ENCODE results near the gene RAB44. TPM values are rescaled to one million over a fixed set of nuclear protein-coding genes. Genes with fewer than 3 reads are reported as not detected.

Gene RAB44
- total RNA-seq, 1 experiment from 2014 or later = not detected

DNA sequence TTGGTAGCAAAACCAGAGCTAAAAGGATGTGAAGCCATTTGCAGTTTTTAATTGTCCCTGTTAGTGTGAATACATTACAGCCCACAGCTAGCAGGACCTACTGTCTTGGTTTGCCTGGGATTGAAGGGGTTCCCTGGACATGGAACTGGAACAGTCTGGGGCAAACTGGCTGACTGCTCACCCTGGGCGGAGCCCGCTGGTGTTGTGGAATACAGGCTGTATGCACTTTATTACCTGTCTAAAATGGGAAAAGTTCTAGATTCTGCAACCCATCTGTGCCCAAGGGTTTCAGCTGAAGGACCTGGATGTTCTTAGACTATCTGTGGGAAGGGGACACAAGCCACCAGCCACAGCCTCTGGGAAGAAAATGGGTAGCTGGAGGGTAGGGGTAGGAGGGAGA, 31.3 kb upstream of the RAB44 start:
- no peaks in the 10 kb centered on the region for H3K9me3 ChIP-seq (ENCODE audit: control insufficient read depth, low read depth, low read length)
- H4K5ac ChIP-seq (ENCODE audit: insufficient read length, low read depth, low read length) = no peak overlapping the region
- TF ChIP-seq, protein P1, sequence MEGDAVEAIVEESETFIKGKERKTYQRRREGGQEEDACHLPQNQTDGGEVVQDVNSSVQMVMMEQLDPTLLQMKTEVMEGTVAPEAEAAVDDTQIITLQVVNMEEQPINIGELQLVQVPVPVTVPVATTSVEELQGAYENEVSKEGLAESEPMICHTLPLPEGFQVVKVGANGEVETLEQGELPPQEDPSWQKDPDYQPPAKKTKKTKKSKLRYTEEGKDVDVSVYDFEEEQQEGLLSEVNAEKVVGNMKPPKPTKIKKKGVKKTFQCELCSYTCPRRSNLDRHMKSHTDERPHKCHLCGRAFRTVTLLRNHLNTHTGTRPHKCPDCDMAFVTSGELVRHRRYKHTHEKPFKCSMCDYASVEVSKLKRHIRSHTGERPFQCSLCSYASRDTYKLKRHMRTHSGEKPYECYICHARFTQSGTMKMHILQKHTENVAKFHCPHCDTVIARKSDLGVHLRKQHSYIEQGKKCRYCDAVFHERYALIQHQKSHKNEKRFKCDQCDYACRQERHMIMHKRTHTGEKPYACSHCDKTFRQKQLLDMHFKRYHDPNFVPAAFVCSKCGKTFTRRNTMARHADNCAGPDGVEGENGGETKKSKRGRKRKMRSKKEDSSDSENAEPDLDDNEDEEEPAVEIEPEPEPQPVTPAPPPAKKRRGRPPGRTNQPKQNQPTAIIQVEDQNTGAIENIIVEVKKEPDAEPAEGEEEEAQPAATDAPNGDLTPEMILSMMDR (conservative IDR thresholded peaks at IDR 0.05) = no peak
- H3K14ac ChIP-seq (ENCODE audit: insufficient read depth, low read length) = no peak overlapping the region
- H3K79me2 ChIP-seq (ENCODE audit: insufficient read depth, low read length) = no peaks in the 10 kb centered on the region
- no peaks in the 10 kb centered on the region for H3K23me2 ChIP-seq (ENCODE audit: insufficient read length, low read depth, low read length, poor library complexity, severe bottlenecking)
- Mint-ChIP-seq H3K4me3 (no peak overlapping the region), H3K4me1 (peaks cover 50 to 52% of the 10 kb centered on the region in 2 experiments), H3K27ac (peak overlapping the region in 2 of 3 experiments; percentile 91; a peak in 3 of 7 replicates), H3K9me3 (no peaks in the 10 kb centered on the region), H3K27me3 (ENCODE audit: low read depth) (no peaks in the 10 kb centered on the region; the same call in 1 of the 2 replicates), H3K36me3 (ENCODE audit: insufficient read depth in 1 of 3, low read depth in 3 of 3) (no peaks in the 10 kb centered on the region)
- H2BK5ac ChIP-seq (ENCODE audit: insufficient read length, low read length) = no peak overlapping the region
- H3K23ac ChIP-seq (ENCODE audit: insufficient read length, low read depth, low read length) = no peak overlapping the region
- no peak overlapping the region for H3T11ph ChIP-seq (ENCODE audit: low read length)
- no peak overlapping the region for H4K91ac ChIP-seq (ENCODE audit: insufficient read length, low read depth, low read length)
- H2AFZ ChIP-seq (ENCODE audit: low read length) = no peak overlapping the region
- no peak overlapping the region for H2BK120ac ChIP-seq (ENCODE audit: low read depth, low read length, poor library complexity, severe bottlenecking)
- WGBS (ENCODE audit: extremely low coverage, insufficient read length, low lambda C conversion rate) = no CpG with 5 or more reads among the region's 2 CpGs
- H4K8ac ChIP-seq (replicated peaks; ENCODE audit: insufficient read length, low read depth, low read length) = no peak overlapping the region
- no peak overlapping the region for H2AK5ac ChIP-seq (ENCODE audit: insufficient read length, low read length)
- no peak overlapping the region for H3K4ac ChIP-seq (ENCODE audit: low read depth, low read length)
- H3K9ac ChIP-seq (ENCODE audit: extremely low read depth, insufficient read length, low read length) = no peak overlapping the region
- H3K18ac ChIP-seq (ENCODE audit: insufficient read length, low read depth, low read length) = no peak overlapping the region
- no peak overlapping the region for H3K4me2 ChIP-seq (ENCODE audit: insufficient read depth, insufficient read length, low read length)
- H4K20me1 ChIP-seq (ENCODE audit: control insufficient read depth, insufficient read depth, insufficient read length) = no peaks in the 10 kb centered on the region
- H2BK12ac ChIP-seq (ENCODE audit: insufficient read length, low read depth, low read length) = no peak overlapping the region
- H3K27ac ChIP-seq (ENCODE audit: insufficient read length, low read depth, low read length) = no peak overlapping the region
- no peaks in the 10 kb centered on the region for H3K27me3 ChIP-seq (ENCODE audit: insufficient read depth, low read length)
- H3K79me1 ChIP-seq (ENCODE audit: insufficient read depth, low read depth, low read length, poor library complexity, severe bottlenecking) = no peaks in the 10 kb centered on the region
- DNase-seq = no peak
- H3K56ac ChIP-seq (ENCODE audit: insufficient read length, low read depth, low read length) = no peak overlapping the region
- H2BK15ac ChIP-seq (ENCODE audit: low read depth, low read length) = no peak overlapping the region
- H2BK20ac ChIP-seq (ENCODE audit: low read depth, low read length, poor library complexity, severe bottlenecking) = no peak overlapping the region
- peaks cover 7% of the 10 kb centered on the region; the same call in 1 of the 2 replicates for H3K4me1 ChIP-seq (ENCODE audit: insufficient read depth, low read length)
